Heart left ventricle (tissue), 16 donors: ENCODE results near the gene SEC63. TPM values are rescaled to one million over a fixed set of nuclear protein-coding genes. Genes with fewer than 3 reads are reported as not detected.
"Not testable (repeated sequence)": the region's sequence is repeated elsewhere in the genome, so short reads cannot be mapped to it uniquely, and the experiment has no call there.

Experiments
- ATAC-seq, 4 donors: fragments of 200-7000 bp; cut with Tn5 transposase; one replicate each; pipeline ENCODE4 v1.9.1; 2020 to 2022; ENCODE audit warnings: moderate library complexity in 4 of 4, mild to moderate bottlenecking in 3 of 4, moderate number of reproducible peaks in 1 of 4
- DNase-seq, 5 donors: peaks; one replicate each; pipeline ENCODE4 v3.0.0-alpha.2; 2020
- H3K27ac ChIP-seq, 12 donors: fragments of 200-600 bp; sonication (generic) in 4 of 12; one replicate each; pipeline versions ENCODE4 v1.5.0 to v1.8.0; 2016 to 2022; ENCODE audit warnings: mild to moderate bottlenecking in 2 of 12
- H3K27me3 ChIP-seq, 9 donors: fragments of 200-600 bp; sonication (generic) in 2 of 9; one replicate each; pipeline versions ENCODE4 v1.5.1 to v1.8.0; 2016 to 2022; ENCODE audit warnings: mild to moderate bottlenecking in 3 of 9
- H3K36me3 ChIP-seq, 9 donors: fragments of 200-600 bp; sonication (generic) in 2 of 9; one replicate each; pipeline versions ENCODE4 v1.5.0 to v1.8.0; 2018 to 2022; ENCODE audit warnings: mild to moderate bottlenecking in 2 of 9
- H3K4me1 ChIP-seq, 12 donors: fragments of 200-600 bp; sonication (generic) in 4 of 12; one replicate each; pipeline versions ENCODE4 v1.5.0 to v1.8.0; 2016 to 2022; ENCODE audit warnings: mild to moderate bottlenecking in 3 of 12
- H3K4me3 ChIP-seq, 12 donors: fragments of 200-600 bp; sonication (generic) in 4 of 12; one replicate each; pipeline versions ENCODE4 v1.5.0 to v1.8.0; 2017 to 2022; ENCODE audit warnings: mild to moderate bottlenecking in 9 of 12, moderate library complexity in 4 of 12
- H3K9me3 ChIP-seq, 12 donors: fragments of 200-600 bp; sonication (generic) in 4 of 12; one replicate each; pipeline versions ENCODE4 v1.5.0 to v1.8.0; 2016 to 2022; ENCODE audit warnings: mild to moderate bottlenecking in 1 of 12
- POLR2A ChIP-seq, 2 donors: fragments of 450-650 bp; IDR thresholded peaks; one replicate each; pipeline ENCODE4 v1.6.1; 2017; ENCODE audit warnings: antibody characterized with exemption in 2 of 2, mild to moderate bottlenecking in 2 of 2, moderate library complexity in 2 of 2
- WGBS, 4 donors: extraction: QIAGEN DNeasy Blood & Tissue Kit in 2 of 4; methylation state at CpG; one replicate each; pipeline versions ENCODE4 v1.1.5 to v1.1.7; 2013 to 2018; 5-methylcytosine and 5-hydroxymethylcytosine counted together
- intact Hi-C, 10 donors: fragments of 100-400 bp; cut with DNase I; formaldehyde crosslinking; loops; one replicate each; pipeline versions ENCODE4 v1.11.1 to v1.14.2; 2022
- polyA plus RNA-seq, 2 donors: library from polyadenylated mRNA; stranded (reverse); fragments of 200-250 nt; gene quantifications; one replicate each; pipeline ENCODE4 v1.2.3, GENCODE V29; 2013
- total RNA-seq, 9 donors: library from RNA; depleted of rRNA in 2 of 9; stranded (reverse); fragments of >200 nt in 2 of 9; fragmentation: NEBNext Ultra II Directional in 3 of 9; extraction: Animal tissue kit (Norgen Biotek cat#: 25700) in 3 of 9; gene quantifications; one replicate each; pipeline versions ENCODE4 v1.1.0 to v1.2.4, GENCODE V29; 2016 to 2023
- TF ChIP-seq, protein P1 (sequence below), 12 donors: fragments of 200-600 bp; sonication (generic) in 4 of 12; IDR thresholded peaks; one replicate each; pipeline versions ENCODE4 v1.5.0 to v1.8.0; 2018 to 2022; ENCODE audit warnings: antibody characterized with exemption in 12 of 12, mild to moderate bottlenecking in 5 of 12
- donor health status: ischemic (EF 13 %, LVEDD 7.1; RV severe dilation, severe dysfunction).
- donor health status: healthy with polysubstance abuse.
- donor health status: DM: no; HTN: yes; CAD: no.
- donor health status: DM: no; HTN: no; CAD: no.
- donor health status: ischemic (EF 25% LVEDD 6.9; RV normal size, moderate dysfunction).
- donor health status: ischemic (EF 25% LVEDD 5.7; RV mildly dilated, moderate dysfunction).
- donor health status: healthy.
- donor health status: DM: yes; HTN: yes; CAD: no.
- donor health status: ischemic (EF 35%, LVEDD 5.7; RV mildly dilated, moderate dysfunction).
- donor health status: nonischemic (EF 11% LVEDD 7.7; RV severe dilation, severe dysfunction).
- donor health status: DM: yes; HTN: yes; CAD: no.
- donor health status: PGD.
- donor health status: ischemic (EF 29% LVEDD 5.4; RV normal size, mild dysfunction).
- donor health status: nonischemic (EF 23%, LVEDD 6.1; RV moderate dilation, normal function).

Gene SEC63
- total and polyA plus RNA-seq, 11 donors = 15.3 to 64.9 (median 52.5) TPM

DNA sequence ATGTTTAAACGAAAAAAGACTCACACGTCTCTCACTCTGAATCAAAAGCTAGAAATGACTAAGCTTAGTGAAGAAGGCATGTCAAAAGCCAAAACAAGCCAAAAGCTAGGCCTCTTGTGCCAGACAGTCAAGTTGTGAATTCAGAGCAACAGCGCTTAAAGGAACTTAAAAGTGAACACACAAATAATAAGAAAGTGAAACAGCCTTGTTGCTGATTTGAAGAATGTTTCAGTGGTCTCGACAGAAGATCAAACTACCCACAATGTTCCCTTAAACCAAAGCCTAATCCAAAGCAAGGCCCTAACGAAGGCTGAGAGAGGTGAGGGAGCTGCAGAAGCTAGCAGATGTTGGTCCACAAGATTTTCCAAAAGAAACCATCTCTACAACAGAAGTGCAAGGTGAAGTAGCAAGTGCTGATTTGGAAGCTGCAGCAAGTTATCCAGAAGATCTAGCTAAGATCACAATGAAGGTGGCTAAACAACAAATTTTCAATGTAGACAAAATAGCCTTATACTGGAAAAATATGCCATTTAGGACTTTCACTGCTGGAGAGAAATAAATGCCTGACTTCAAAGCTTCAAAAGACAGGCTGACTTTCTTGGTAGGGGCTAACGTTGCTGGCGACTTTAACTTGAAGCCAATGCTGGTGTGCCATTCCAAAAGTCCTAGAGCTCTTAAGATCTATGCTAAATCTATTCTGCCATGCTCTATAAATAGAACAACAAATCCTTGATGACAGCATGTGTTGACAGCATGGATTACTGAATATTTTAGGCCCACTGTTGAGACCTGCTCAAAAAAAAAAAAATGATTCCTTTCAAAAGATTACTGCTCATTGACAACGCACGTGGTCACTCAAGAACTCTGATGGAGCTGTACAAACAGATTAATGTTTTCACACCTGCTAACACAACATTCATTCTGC lies 40.3 kb downstream of the SEC63 start:
- TF ChIP-seq, protein P1, sequence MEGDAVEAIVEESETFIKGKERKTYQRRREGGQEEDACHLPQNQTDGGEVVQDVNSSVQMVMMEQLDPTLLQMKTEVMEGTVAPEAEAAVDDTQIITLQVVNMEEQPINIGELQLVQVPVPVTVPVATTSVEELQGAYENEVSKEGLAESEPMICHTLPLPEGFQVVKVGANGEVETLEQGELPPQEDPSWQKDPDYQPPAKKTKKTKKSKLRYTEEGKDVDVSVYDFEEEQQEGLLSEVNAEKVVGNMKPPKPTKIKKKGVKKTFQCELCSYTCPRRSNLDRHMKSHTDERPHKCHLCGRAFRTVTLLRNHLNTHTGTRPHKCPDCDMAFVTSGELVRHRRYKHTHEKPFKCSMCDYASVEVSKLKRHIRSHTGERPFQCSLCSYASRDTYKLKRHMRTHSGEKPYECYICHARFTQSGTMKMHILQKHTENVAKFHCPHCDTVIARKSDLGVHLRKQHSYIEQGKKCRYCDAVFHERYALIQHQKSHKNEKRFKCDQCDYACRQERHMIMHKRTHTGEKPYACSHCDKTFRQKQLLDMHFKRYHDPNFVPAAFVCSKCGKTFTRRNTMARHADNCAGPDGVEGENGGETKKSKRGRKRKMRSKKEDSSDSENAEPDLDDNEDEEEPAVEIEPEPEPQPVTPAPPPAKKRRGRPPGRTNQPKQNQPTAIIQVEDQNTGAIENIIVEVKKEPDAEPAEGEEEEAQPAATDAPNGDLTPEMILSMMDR (IDR thresholded peaks at IDR 0.05) = no peak
- no peak for TF ChIP-seq POLR2A (IDR thresholded peaks at IDR 0.05)
- DNase-seq (no peak), ATAC-seq (no peak)
- H3K27me3 ChIP-seq = no peaks in the 10 kb centered on the region
- H3K4me3 ChIP-seq = no peak overlapping the region
- no peaks in the 10 kb centered on the region for H3K4me1 ChIP-seq
- H3K9me3 ChIP-seq = peaks cover 0 to 18% (median 12%) of the 10 kb centered on the region in 12 donors
- WGBS, 4 donors = 89 to 95% (median 92%) methylated on average over 9 of the region's 9 CpGs
- no peak overlapping the region for H3K27ac ChIP-seq
- intact Hi-C loops = no loop called here
- peaks cover 0 to 84% (median 64%) of the 10 kb centered on the region in 9 donors for H3K36me3 ChIP-seq

DNA sequence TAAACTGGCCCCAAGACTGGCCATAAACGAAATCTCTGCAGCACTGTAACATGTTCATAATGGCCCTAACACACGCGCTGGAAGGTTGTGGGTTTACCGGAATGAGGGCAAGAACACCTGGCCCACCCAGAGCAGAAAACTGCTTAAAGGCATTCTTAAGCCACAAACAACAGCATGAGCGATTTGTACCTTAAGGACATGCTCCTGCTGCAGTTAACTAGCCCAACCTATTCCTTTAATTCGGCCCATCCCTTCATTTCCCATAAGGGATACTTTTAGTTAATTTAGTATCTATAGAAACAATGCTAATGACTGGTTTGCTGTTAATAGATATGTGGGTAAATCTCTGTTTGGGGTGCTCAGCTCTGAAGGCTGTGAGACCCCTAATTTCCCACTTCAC lies 41.0 kb downstream of the SEC63 start:
- H3K4me3 ChIP-seq, H3K27me3 ChIP-seq, intact Hi-C loops, H3K4me1 ChIP-seq, DNase-seq, ATAC-seq, H3K27ac ChIP-seq: not testable (repeated sequence)
- peaks cover 0 to 18% (median 12%) of the 10 kb centered on the region in 12 donors for H3K9me3 ChIP-seq
- 95 to 99% (median 98%) methylated on average over 6 of the region's 6 CpGs for WGBS, 4 donors
- peaks cover 0 to 87% (median 68%) of the 10 kb centered on the region in 9 donors for H3K36me3 ChIP-seq

DNA sequence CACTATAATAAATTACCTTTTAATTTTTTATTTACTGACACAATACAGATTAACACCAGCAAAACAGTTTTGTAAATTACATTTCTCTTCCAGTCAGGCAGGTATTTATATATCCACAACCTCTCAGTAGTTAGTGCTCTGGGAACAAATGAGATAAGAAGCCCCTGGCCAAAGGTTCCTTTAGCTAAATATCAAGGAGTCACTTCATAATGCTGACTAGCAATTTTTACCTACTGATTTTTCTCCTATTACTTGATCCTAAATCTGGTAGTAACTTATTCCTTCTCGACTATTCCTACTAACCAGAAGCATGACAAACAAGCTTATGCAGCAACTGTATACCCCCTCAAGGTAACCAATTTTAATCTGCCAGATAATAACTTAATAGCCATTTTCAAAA lies 46.3 kb downstream of the SEC63 start:
- Histone ChIP-seq H3K36me3 (peaks cover 0 to 88% (median 68%) of the 10 kb centered on the region in 9 donors), H3K27me3 (no peaks in the 10 kb centered on the region), H3K27ac (no peak overlapping the region), H3K4me3 (no peak overlapping the region), H3K4me1 (no peaks in the 10 kb centered on the region), H3K9me3 (no peaks in the 10 kb centered on the region)
- 87 to 91% (median 88%) methylated on average over 1 of the region's 1 CpG for WGBS, 4 donors
- TF ChIP-seq, protein P1 (IDR thresholded peaks at IDR 0.05) = no peak
- no peak for TF ChIP-seq POLR2A (IDR thresholded peaks at IDR 0.05)
- no peak for DNase-seq
- intact Hi-C loops = no loop called here
- ATAC-seq = no peak

DNA sequence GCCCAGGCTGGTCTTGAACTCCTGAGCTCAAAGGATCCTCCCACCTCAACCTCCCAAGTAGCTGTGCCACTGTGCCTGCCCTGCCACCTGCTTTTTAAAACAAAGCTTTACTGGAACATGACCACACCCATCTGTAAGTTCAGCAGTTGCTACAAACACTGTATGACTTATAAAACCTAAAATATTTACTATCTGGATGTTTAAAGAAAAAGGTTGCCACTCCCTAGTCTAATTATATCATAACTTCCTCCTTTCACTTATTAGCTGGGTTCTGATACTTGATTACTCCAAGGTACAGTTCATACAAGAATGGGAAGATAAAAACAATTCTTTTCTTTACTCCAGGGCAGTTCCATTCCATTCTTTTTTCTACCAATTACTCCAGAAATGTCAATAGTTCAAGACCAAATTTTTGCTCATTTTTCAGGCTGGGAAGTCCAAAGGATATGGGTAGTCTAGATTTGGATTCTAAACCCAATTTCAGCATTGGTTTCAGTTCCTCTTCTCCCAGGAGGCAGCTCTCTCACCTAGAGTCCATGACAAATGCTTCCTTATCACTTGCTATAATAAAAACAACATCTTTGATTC lies 63.1 kb downstream of the SEC63 start:
- peaks cover 0 to 100% (median 76%) of the 10 kb centered on the region in 9 donors for H3K36me3 ChIP-seq
- no peak for TF ChIP-seq POLR2A (IDR thresholded peaks at IDR 0.05)
- TF ChIP-seq, protein P1 (IDR thresholded peaks at IDR 0.05) = no peak
- ATAC-seq = no peak

DNA sequence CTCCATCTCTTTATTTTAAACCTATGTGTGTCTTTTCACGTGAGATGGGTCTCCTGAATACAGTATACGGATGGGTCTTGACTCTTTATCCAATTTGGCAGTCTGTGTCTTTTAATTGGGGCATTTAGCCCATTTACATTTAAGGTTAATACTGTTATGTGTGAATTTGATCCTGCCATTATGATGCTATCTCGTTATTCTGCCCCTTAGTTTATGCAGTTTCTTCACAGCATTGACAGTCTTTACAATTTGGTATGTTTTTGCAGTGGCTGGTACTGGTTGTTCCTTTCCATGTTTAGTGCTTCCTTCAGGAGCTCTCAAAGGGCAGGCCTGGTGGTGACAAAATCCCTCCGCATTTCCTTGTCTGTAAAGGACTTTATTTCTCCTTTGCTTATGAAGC lies 67.6 kb downstream of the SEC63 start:
- ATAC-seq, intact Hi-C loops, DNase-seq, H3K4me1 ChIP-seq, H3K27me3 ChIP-seq, H3K4me3 ChIP-seq, H3K27ac ChIP-seq: not testable (repeated sequence)
- 97 to 98% (median 97%) methylated on average over 4 of the region's 4 CpGs for WGBS, 4 donors
- H3K9me3 ChIP-seq = peaks cover 0 to 24% (median 2%) of the 10 kb centered on the region in 12 donors
- H3K36me3 ChIP-seq = peaks cover 0 to 58% (median 45%) of the 10 kb centered on the region in 9 donors

More for the DNA sequence above, 63.1 kb downstream of the SEC63 start:
- intact Hi-C loops = no loop called here
- no peak for DNase-seq
- H3K27ac ChIP-seq = no peak overlapping the region
- no peak overlapping the region for H3K4me3 ChIP-seq
- H3K9me3 ChIP-seq = no peaks in the 10 kb centered on the region
- H3K27me3 ChIP-seq = no peaks in the 10 kb centered on the region
- H3K4me1 ChIP-seq = peaks cover 0 to 8% (median 0%) of the 10 kb centered on the region in 12 donors

DNA sequence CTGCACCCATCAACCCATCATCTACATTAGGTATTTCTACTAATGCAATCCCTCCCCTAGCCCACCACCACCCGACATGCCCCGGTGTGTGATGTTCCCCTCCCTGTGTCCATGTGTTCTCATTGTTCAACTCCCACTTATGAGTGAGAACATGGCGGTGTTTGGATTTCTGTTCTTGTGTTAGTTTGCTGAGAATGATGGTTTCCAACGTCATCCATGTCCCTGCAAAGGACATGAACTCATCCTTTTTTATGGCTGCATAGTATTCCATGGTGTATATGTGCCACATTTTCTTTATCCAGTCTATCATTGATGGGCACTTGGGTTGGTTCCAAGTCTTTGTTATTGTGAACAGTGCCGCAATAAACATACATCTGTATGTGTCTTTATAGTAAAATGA lies 72.1 kb downstream of the SEC63 start:
- intact Hi-C loops, DNase-seq, H3K27ac ChIP-seq, H3K27me3 ChIP-seq, ATAC-seq, H3K4me1 ChIP-seq, H3K4me3 ChIP-seq: not testable (repeated sequence)
- H3K36me3 ChIP-seq = peaks cover 0 to 53% (median 29%) of the 10 kb centered on the region in 9 donors
- H3K9me3 ChIP-seq = peaks cover 0 to 31% (median 2%) of the 10 kb centered on the region in 12 donors
- 96 to 99% (median 98%) methylated on average over 5 of the region's 5 CpGs for WGBS, 4 donors
